H1 (cell line): ENCODE measurements around the gene RAD51B. TPM values are rescaled to one million over a fixed set of nuclear protein-coding genes. Genes with fewer than 3 reads are reported as not detected.

Experiments used
- CHD1 ChIP-seq: IDR thresholded peaks from 2 replicates; pipeline ENCODE4 v1.6.1; 2012; ENCODE audit warnings: low read depth, low read length, improper control_type of control experiment
- PHF8 ChIP-seq: fragments of 200-600 bp; sonication (generic); conservative IDR thresholded peaks from 2 replicates; pipeline ENCODE4 v1.7.1; 2012; ENCODE audit warnings: low read depth, mild to moderate bottlenecking, inconsistent platforms, low read length, moderate library complexity
- polyA plus RNA-seq, 7 experiments: library from polyadenylated mRNA; depleted of rRNA in 3 of 7; stranded (reverse) in 5 of 7; unstranded in 2 of 7; fragments of >200 nt in 5 of 7; fragments of 200-250 nt in 2 of 7; gene quantifications; 1 replicate in 5 of 7; 2 replicates in 1 of 7; 4 replicates in 1 of 7; pipeline versions ENCODE4 v1.2.1 to v1.2.3, GENCODE V29; 2011 to 2013; ENCODE audit warnings: missing spikeins in 2 of 7, mixed read lengths in 2 of 7
- total RNA-seq: library from RNA; stranded (reverse); fragmentation: NEBNext Ultra II Directional; extraction: Animal tissue kit (Norgen Biotek cat#: 25700); gene quantifications from 2 replicates; pipeline ENCODE4 v1.2.1, GENCODE V29; 2021

Gene RAD51B
- total and polyA plus RNA-seq, 2 of the 8 experiments (the other 6 are each of a cell fraction or from before 2014, with no cell fraction given), result 3.9 to 14.9 TPM

GRCh38 chr14:67835596-67835995 is 16.0 kb downstream of the RAD51B start (continued):
- TF ChIP-seq CHD1 (no peak), PHF8 (no peak)
- TF ChIP-seq, all 59 proteins: peak for 0
